GM21367 (cell line): ENCODE measurements around the gene COL1A1.

Experiments
- ATAC-seq: cut with Tn5 transposase; IDR thresholded peaks from one replicate; pipeline ENCODE4 v1.9.1; 2021; ENCODE audit not compliant: unreplicated experiment

The COL1A1 gene

GRCh38 chr17:50200457-50201275 lies 765 bp downstream of the COL1A1 start:
- ATAC-seq = no peak

GRCh38 chr17:50199803-50200456 lies 1.5 kb downstream of the COL1A1 start:
- ATAC-seq = no peak

GRCh38 chr17:50199211-50199802 lies 2.1 kb downstream of the COL1A1 start:
- ATAC-seq = no peak

GRCh38 chr17:50198026-50198669 lies 3.3 kb downstream of the COL1A1 start:
- no peak for ATAC-seq

- no peak for ATAC-seq
These were observed 4.6 kb downstream of the COL1A1 start for GRCh38 chr17:50196826-50197225.

- no peak for ATAC-seq
These were observed 5.4 kb downstream of the COL1A1 start for GRCh38 chr17:50196036-50196435.

GRCh38 chr17:50194934-50195865 lies 6.2 kb downstream of the COL1A1 start:
- ATAC-seq = no peak

- no peak for ATAC-seq
These were observed 7.1 kb downstream of the COL1A1 start for GRCh38 chr17:50194140-50194933.

- no peak for ATAC-seq
These were observed 8.7 kb downstream of the COL1A1 start for GRCh38 chr17:50192618-50193291.

- no peak for ATAC-seq
These were observed 9.2 kb downstream of the COL1A1 start for GRCh38 chr17:50192144-50192617.

- ATAC-seq = no peak
These were observed 9.9 kb downstream of the COL1A1 start for GRCh38 chr17:50191359-50192143.

GRCh38 chr17:50190603-50191358 lies 10.7 kb downstream of the COL1A1 start:
- no peak for ATAC-seq

GRCh38 chr17:50190293-50190602 lies 11.2 kb downstream of the COL1A1 start:
- ATAC-seq = no peak

GRCh38 chr17:50189550-50190292 lies 11.7 kb downstream of the COL1A1 start:
- no peak for ATAC-seq

GRCh38 chr17:50188921-50189549 lies 12.4 kb downstream of the COL1A1 start:
- ATAC-seq = no peak

GRCh38 chr17:50188531-50188920 lies 12.9 kb downstream of the COL1A1 start:
- no peak for ATAC-seq
